ENCODE measurements around the gene KCNK10. TPM values are rescaled to one million over a fixed set of nuclear protein-coding genes. Genes with fewer than 3 reads are reported as not detected.

The KCNK10 gene
- total and polyA plus RNA-seq, 2 of the 8 experiments (the other 6 are each of a cell fraction or from before 2014, with no cell fraction given) = 0.45 to 0.63 TPM

- H2BK15ac ChIP-seq (ENCODE audit: low read length) = no peak overlapping the region
- no peak overlapping the region for H3K18ac ChIP-seq (ENCODE audit: extremely low read depth, low read length)
- no peak overlapping the region for H3K27ac ChIP-seq (ENCODE audit: low read depth, low read length)
- H3K4me3 ChIP-seq (ENCODE audit: extremely low read depth in 1 of 4, insufficient read depth in 2 of 4, low read depth in 3 of 4, low read length in 4 of 4) = no peak overlapping the region
- WGBS, 2 experiments (ENCODE audit: extremely low coverage in 1 of 2, insufficient coverage in 1 of 2, insufficient read length in 1 of 2, insufficient replicate concordance in 2 of 2, low coverage in 1 of 2, low lambda C conversion rate in 2 of 2, missing lambda C conversion rate in 1 of 2) = 89% methylated on average over 3 of the region's 3 CpGs; no CpG with 5 or more reads in 1 of the 2 experiments
- no peaks in the 10 kb centered on the region for H4K20me1 ChIP-seq (replicated peaks in 1 of 2; ENCODE audit: control insufficient read depth in 1 of 2, insufficient read depth in 2 of 2, low read length in 2 of 2)
- no peak overlapping the region for H4K91ac ChIP-seq (replicated peaks; ENCODE audit: insufficient read length, low read length)
- H3K9me3 ChIP-seq (ENCODE audit: insufficient read depth in 2 of 2, low read depth in 1 of 2, low read length in 1 of 2) = no peaks in the 10 kb centered on the region
- no peak overlapping the region for H2BK20ac ChIP-seq (ENCODE audit: low read length)
- no peak overlapping the region for H3K4me2 ChIP-seq (ENCODE audit: insufficient read depth in 1 of 2, low read depth in 2 of 2, low read length in 2 of 2)
- H3K56ac ChIP-seq (replicated peaks; ENCODE audit: insufficient read length, low read depth, low read length) = no peak overlapping the region
- no peak overlapping the region for H2AFZ ChIP-seq (ENCODE audit: low read length)
- H3K14ac ChIP-seq (ENCODE audit: insufficient read length) = no peak overlapping the region
- no peak overlapping the region for H2BK12ac ChIP-seq (ENCODE audit: low read depth, low read length)
- no peak overlapping the region for H2BK5ac ChIP-seq (ENCODE audit: low read depth, low read length)
- H4K5ac ChIP-seq (ENCODE audit: insufficient read length, low read depth, low read length) = no peak overlapping the region
- no peaks in the 10 kb centered on the region for H3K79me2 ChIP-seq (ENCODE audit: control insufficient read depth in 1 of 2, insufficient read depth in 2 of 2, low read length in 2 of 2)
- no peaks in the 10 kb centered on the region for H3K4me1 ChIP-seq (replicated peaks in 1 of 4; ENCODE audit: control insufficient read depth in 3 of 4, insufficient read depth in 4 of 4, low read length in 3 of 4)
- H3K79me1 ChIP-seq (ENCODE audit: low read depth, low read length) = no peaks in the 10 kb centered on the region
- H3K4ac ChIP-seq (replicated peaks; ENCODE audit: insufficient read length, low read depth, low read length) = no peak overlapping the region
- H3K23ac ChIP-seq (ENCODE audit: insufficient read length) = no peak overlapping the region
- ChIA-PET POLR2A (ENCODE audit: partially characterized antibody) (interaction anchor here (0.7 kb wide), 1 partner anchor 586 kb away, joined by 3 read pairs; no protein-coding TSS in a partner anchor), CTCF (ENCODE audit: partially characterized antibody) (interaction anchor here (0.9 to 1.4 kb wide), 2 partner anchors 15 to 88 kb away, joined by 3 to 7 read pairs; no protein-coding TSS in a partner anchor)
- no peak overlapping the region for H2AK5ac ChIP-seq (ENCODE audit: low read depth, low read length)
- no peak for TF ChIP-seq SP1 (IDR thresholded peaks at IDR 0.05; ENCODE audit: low read depth, low read length)
- H3K23me2 ChIP-seq (ENCODE audit: low read depth, low read length) = no peaks in the 10 kb centered on the region
- no peak for FAIRE-seq
- no peak overlapping the region for H3K9ac ChIP-seq (replicated peaks in 1 of 4; ENCODE audit: extremely low read depth in 1 of 4, low read depth in 3 of 4, low read length in 3 of 4)
- no peaks in the 10 kb centered on the region for H3K36me3 ChIP-seq (ENCODE audit: control insufficient read depth in 2 of 4, insufficient read depth in 4 of 4, low read length in 3 of 4)
- DNase-seq (ENCODE audit: low read depth in 1 of 2, low spot score in 2 of 2) = no peak
- no peaks in the 10 kb centered on the region for H3K27me3 ChIP-seq (replicated peaks in 1 of 4; ENCODE audit: control insufficient read depth in 3 of 4, extremely low read depth in 1 of 4, insufficient read depth in 3 of 4, low read length in 3 of 4)
- H2BK120ac ChIP-seq (replicated peaks; ENCODE audit: low read depth, low read length) = no peak overlapping the region
- no peak overlapping the region for H4K8ac ChIP-seq (ENCODE audit: extremely low read depth, insufficient read depth, low read length)
These were observed 46.0 kb downstream of the KCNK10 start for GRCh38 chr14:88276923-88277596.

Data from H1 (cell line).